Measurements from ENCODE around the gene CUZD1.

DNA sequence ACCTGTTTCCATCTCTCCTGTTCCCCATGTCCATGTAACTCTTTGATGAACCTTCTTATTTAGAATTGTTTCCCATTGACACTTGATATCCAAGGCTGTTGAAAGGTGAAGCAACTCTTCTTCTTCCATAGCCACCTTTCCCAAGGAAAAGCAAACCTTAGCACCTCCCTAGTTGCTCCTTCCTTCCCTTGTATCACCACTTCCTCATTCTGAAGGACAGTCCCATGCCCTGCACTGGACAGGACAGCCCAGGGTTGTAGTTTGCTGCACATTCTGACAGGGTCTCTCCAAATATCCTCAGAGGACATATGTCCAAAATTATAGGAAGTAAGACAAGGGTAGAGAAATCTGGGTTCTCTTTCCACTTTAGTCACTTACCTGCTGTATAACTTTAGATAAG lies 6.2 kb downstream of the CUZD1 start:
- TF ChIP-seq, protein P1, sequence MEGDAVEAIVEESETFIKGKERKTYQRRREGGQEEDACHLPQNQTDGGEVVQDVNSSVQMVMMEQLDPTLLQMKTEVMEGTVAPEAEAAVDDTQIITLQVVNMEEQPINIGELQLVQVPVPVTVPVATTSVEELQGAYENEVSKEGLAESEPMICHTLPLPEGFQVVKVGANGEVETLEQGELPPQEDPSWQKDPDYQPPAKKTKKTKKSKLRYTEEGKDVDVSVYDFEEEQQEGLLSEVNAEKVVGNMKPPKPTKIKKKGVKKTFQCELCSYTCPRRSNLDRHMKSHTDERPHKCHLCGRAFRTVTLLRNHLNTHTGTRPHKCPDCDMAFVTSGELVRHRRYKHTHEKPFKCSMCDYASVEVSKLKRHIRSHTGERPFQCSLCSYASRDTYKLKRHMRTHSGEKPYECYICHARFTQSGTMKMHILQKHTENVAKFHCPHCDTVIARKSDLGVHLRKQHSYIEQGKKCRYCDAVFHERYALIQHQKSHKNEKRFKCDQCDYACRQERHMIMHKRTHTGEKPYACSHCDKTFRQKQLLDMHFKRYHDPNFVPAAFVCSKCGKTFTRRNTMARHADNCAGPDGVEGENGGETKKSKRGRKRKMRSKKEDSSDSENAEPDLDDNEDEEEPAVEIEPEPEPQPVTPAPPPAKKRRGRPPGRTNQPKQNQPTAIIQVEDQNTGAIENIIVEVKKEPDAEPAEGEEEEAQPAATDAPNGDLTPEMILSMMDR (conservative IDR thresholded peaks at IDR 0.05; ENCODE audit: low read depth in 2 of 2): no peak
- TF ChIP-seq REST (IDR thresholded peaks at IDR 0.05; ENCODE audit: unreplicated experiment) (no peak), POLR2AphosphoS5 (IDR thresholded peaks at IDR 0.05; ENCODE audit: low read depth) (no peak), ETS1 (IDR thresholded peaks at IDR 0.05) (no peak)
